ENCODE data around the gene PPIB. TPM values are rescaled to one million over a fixed set of nuclear protein-coding genes. Genes with fewer than 3 reads are reported as not detected.
"Not testable (repeated sequence)": the region's sequence is repeated elsewhere in the genome, so short reads cannot be mapped to it uniquely, and the experiment has no call there.

PPIB gene
- total RNA-seq, 2 experiments from 2014 or later: 308 to 386 TPM

DNA sequence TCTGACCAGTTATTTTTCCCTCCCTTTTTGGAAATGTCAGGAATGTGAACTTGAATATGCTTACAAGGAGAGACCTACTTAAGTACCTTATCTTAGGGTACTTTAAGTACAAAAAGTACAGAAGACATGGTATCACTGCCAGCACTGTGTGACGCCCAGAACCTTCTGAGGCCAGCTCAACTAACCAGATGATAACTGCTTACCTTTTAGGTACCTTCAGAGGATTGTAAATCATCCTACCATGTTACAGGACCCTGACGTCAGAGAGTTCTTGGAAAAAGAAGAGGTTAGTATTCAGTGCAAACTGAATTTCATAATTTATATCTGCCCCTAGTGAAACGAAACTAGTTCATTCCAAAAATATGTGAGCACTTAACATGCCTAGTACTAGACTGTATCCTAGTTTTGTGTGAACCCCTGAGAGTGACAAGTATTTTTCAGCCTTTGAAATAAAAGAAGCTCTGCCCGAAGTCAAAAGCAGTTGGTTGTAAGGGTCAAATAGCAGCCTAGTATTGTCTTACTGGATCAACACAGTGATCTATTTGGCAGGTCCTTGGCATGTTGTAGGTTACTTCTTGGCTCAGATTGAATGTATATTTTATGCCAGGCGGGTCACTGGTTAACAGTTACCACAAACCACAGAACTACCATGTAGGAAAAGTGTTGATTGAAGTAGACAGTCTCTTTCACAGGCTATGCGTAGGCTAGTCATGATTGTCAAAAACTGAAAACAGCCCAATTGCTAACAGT lies 35.1 kb downstream of the PPIB start:
- Mint-ChIP-seq H3K27ac (no peak overlapping the region), H3K36me3 (peaks cover 51% of the 10 kb centered on the region), H3K9me3 (ENCODE audit: low read depth) (no peaks in the 10 kb centered on the region), H3K27me3 (no peaks in the 10 kb centered on the region), H3K4me3 (no peak overlapping the region), H3K4me1 (peaks cover 2% of the 10 kb centered on the region)
- DNase-seq: no peak
- CTCF ChIA-PET: interaction anchor here (1.4 kb wide), 1 partner anchor 10 kb away, joined by 4 read pairs; no protein-coding TSS in a partner anchor
- no peak for ATAC-seq

- no peak for ATAC-seq
- H3K27ac Mint-ChIP-seq: no peak overlapping the region
- no peak overlapping the region for H3K4me3 Mint-ChIP-seq
- peaks cover 2% of the 10 kb centered on the region for H3K4me1 Mint-ChIP-seq
- DNase-seq: no peak
- H3K27me3 Mint-ChIP-seq: no peaks in the 10 kb centered on the region
- H3K9me3 Mint-ChIP-seq (ENCODE audit: low read depth): no peaks in the 10 kb centered on the region
- CTCF ChIA-PET: interaction anchor here (1.4 kb wide), 1 partner anchor 19 kb away, joined by 4 read pairs; no protein-coding TSS in a partner anchor
- H3K36me3 Mint-ChIP-seq: peaks cover 46% of the 10 kb centered on the region
These were observed 36.8 kb downstream of the PPIB start for GRCh38 chr15:64125978-64126377.

DNA sequence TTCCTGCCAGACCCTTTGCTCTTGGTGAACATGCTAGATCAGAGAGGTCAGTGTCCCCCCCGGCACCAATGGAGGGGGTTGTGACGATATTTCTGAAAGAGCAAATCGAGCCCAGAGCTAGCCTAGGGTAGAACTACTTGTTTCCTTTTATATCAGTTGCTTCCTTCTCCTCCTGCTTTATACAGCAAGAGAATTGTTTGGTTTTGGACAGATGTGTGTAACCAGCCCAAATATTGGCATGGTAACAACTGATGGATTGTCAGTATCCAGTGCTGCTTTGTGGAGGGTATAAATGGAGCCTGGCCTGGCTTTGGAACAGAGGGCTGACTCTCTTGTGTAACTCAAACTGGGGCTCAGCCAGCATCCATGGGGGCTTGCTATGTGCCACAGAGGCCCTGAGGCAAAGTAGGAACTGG lies 39.9 kb downstream of the PPIB start:
- peaks cover 48% of the 10 kb centered on the region for H3K36me3 Mint-ChIP-seq
- H3K4me3 Mint-ChIP-seq: no peak overlapping the region
- DNase-seq (no peak), ATAC-seq (no peak)
- no peaks in the 10 kb centered on the region for H3K9me3 Mint-ChIP-seq (ENCODE audit: low read depth)
- CTCF ChIA-PET: interaction anchor here (0.7 to 1.4 kb wide), 2 partner anchors 31 to 1412 kb away, joined by 3 read pairs; no protein-coding TSS in a partner anchor
- H3K27me3 Mint-ChIP-seq: no peaks in the 10 kb centered on the region
- no peak overlapping the region for H3K27ac Mint-ChIP-seq
- peaks cover 3% of the 10 kb centered on the region for H3K4me1 Mint-ChIP-seq

DNA sequence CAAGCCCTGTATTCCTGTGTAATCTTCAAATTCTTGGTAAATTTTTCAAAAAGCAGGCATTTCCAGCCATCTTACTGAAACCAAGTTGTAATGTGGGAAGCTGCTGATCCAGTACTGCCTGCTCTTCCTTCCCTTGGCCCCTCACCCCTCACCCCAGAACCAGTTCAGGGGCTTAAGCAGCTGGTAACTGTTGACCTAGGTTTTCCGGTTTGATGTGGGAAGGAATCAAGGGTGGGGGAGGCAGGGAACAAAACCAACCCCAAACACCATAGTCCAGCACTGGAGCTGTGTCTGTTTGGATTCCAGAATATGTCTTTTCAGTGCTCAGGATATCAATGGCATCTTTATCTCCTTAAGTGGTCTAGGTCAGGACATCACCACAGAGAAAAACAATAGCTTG lies 40.4 kb downstream of the PPIB start:
- CTCF ChIA-PET: interaction anchor here (0.6 to 1.4 kb wide), 4 partner anchors 7 to 647 kb away, joined by 3 to 4 read pairs (median 3); no protein-coding TSS in a partner anchor
- Mint-ChIP-seq H3K27me3 (no peaks in the 10 kb centered on the region), H3K4me1 (peaks cover 6% of the 10 kb centered on the region), H3K4me3 (no peak overlapping the region), H3K9me3 (ENCODE audit: low read depth) (no peaks in the 10 kb centered on the region), H3K36me3 (peaks cover 46% of the 10 kb centered on the region), H3K27ac (no peak overlapping the region)
- DNase-seq: no peak
- ATAC-seq: no peak

GRCh38 chr15:64121614-64122013 lies 41.2 kb downstream of the PPIB start:
- Mint-ChIP-seq H3K4me1 (peaks cover 6% of the 10 kb centered on the region), H3K27ac (no peak overlapping the region), H3K36me3 (peaks cover 42% of the 10 kb centered on the region), H3K9me3 (ENCODE audit: low read depth) (no peaks in the 10 kb centered on the region), H3K4me3 (no peak overlapping the region), H3K27me3 (no peaks in the 10 kb centered on the region)
- DNase-seq (no peak), ATAC-seq (no peak)
- CTCF ChIA-PET: interaction anchor here (0.9 to 1.4 kb wide), 2 partner anchors 8 to 32 kb away, joined by 3 read pairs; no protein-coding TSS in a partner anchor

GRCh38 chr15:64120322-64120721 lies 42.5 kb downstream of the PPIB start:
- DNase-seq; ATAC-seq; H3K9me3 Mint-ChIP-seq (ENCODE audit: low read depth); H3K27ac Mint-ChIP-seq; H3K27me3 Mint-ChIP-seq; H3K4me1 Mint-ChIP-seq; H3K4me3 Mint-ChIP-seq: not testable (repeated sequence)
- H3K36me3 Mint-ChIP-seq: peaks cover 40% of the 10 kb centered on the region
- CTCF ChIA-PET: interaction anchor here (0.8 kb wide), 1 partner anchor 13 kb away, joined by 3 read pairs; no protein-coding TSS in a partner anchor

- no peaks in the 10 kb centered on the region for H3K27me3 Mint-ChIP-seq
These were observed 44.9 kb downstream of the PPIB start for GRCh38 chr15:64117759-64118487.

DNA sequence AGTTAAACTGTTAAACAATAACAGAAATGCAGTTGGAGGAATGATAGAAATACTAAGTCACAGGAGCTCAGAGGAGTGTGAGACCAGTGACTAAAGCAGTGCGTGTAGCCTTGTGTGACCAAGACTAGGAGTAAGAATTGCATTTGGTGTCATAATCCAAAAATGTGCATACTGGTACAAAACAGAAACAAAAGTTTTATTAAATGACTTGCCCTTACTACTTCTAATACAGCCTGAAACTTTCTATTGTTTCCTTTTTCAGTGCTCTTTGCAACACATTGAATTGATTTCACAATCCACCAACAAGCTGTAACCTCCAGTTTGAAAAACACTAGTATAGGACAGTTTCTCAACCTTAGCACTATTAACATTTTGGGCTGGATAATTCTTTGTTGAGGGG lies 49.9 kb downstream of the PPIB start:
- H3K9me3 Mint-ChIP-seq (ENCODE audit: low read depth): no peaks in the 10 kb centered on the region
- peaks cover 33% of the 10 kb centered on the region for H3K4me1 Mint-ChIP-seq
- CTCF ChIA-PET: no interaction called here
- no peak overlapping the region for H3K27ac Mint-ChIP-seq
- ATAC-seq (no peak), DNase-seq (no peak)
- H3K36me3 Mint-ChIP-seq: peaks cover 30% of the 10 kb centered on the region
- no peaks in the 10 kb centered on the region for H3K27me3 Mint-ChIP-seq
- H3K4me3 Mint-ChIP-seq: no peak overlapping the region

More at GRCh38 chr15:64117759-64118487, 44.9 kb downstream of the PPIB start:
- peaks cover 42% of the 10 kb centered on the region for H3K36me3 Mint-ChIP-seq
- no peaks in the 10 kb centered on the region for H3K9me3 Mint-ChIP-seq (ENCODE audit: low read depth)
- no peak for ATAC-seq
- DNase-seq: no peak
- H3K4me1 Mint-ChIP-seq: peaks cover 6% of the 10 kb centered on the region
- H3K4me3 Mint-ChIP-seq: no peak overlapping the region
- H3K27ac Mint-ChIP-seq: no peak overlapping the region
- CTCF ChIA-PET: interaction anchor here (1.1 to 1.6 kb wide), 3 partner anchors 11 to 35 kb away, joined by 3 to 7 read pairs (median 4); no protein-coding TSS in a partner anchor

DNA sequence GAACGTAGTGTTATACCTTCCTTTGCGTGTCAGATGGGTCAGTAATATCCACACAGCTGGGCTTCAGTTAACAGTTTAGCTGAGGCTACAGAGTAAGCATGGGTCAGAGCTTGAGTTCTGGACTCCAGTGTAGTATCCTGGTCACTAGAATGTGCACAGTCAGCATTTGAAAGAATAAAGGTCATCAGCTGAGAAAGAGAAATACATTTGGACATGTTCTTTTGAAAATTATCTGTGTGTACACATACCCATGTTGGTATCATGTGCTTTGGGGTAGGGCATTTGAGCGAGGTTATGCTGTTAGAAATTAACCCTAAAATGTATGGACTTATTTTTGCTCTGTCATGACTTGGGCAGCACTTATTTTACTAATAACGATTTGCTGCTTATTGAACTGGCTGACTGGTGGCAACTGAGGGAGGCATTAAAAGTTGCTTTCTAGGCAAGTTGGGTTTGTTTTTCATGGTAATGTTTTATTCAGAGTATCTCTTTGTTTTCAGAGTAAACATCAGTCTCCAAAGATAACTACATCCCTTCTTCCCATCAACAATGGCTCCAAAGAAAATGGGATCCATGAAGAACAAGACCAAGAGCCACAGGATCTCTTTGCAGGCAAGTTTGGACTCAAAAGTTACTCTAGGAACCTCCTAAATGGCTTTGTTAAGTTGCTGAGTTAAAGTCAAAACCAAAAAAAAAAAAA lies 50.6 kb downstream of the PPIB start:
- CTCF ChIA-PET: interaction anchor here (1.3 to 2.6 kb wide), 3 partner anchors 15 to 44 kb away, joined by 4 to 10 read pairs (median 7); partner anchors contain the start of gene SNX1
- Mint-ChIP-seq H3K27ac (no peak overlapping the region), H3K9me3 (ENCODE audit: low read depth) (no peaks in the 10 kb centered on the region), H3K36me3 (peaks cover 27% of the 10 kb centered on the region), H3K27me3 (no peaks in the 10 kb centered on the region), H3K4me1 (peaks cover 30% of the 10 kb centered on the region), H3K4me3 (no peak overlapping the region)
- ATAC-seq (no peak), DNase-seq (no peak)

- Mint-ChIP-seq H3K36me3 (peaks cover 28% of the 10 kb centered on the region), H3K27me3 (no peaks in the 10 kb centered on the region), H3K4me3 (no peak overlapping the region), H3K27ac (no peak overlapping the region), H3K4me1 (peaks cover 30% of the 10 kb centered on the region), H3K9me3 (ENCODE audit: low read depth) (no peaks in the 10 kb centered on the region)
- DNase-seq (no peak), ATAC-seq (no peak)
- CTCF ChIA-PET: interaction anchor here (1.2 to 2.6 kb wide), 5 partner anchors 15 to 44 kb away, joined by 4 to 10 read pairs (median 5); partner anchors contain the start of genes CIAO2A and SNX1
These were observed 51.2 kb downstream of the PPIB start for GRCh38 chr15:64111679-64112050.

- DNase-seq: no peak
- peak overlapping the region; percentile 64 for H3K27ac Mint-ChIP-seq
- peaks cover 25% of the 10 kb centered on the region for H3K36me3 Mint-ChIP-seq
- CTCF ChIA-PET: interaction anchor here (0.7 to 2.6 kb wide), 6 partner anchors 14 to 43 kb away, joined by 3 to 10 read pairs (median 4); partner anchors contain the start of genes CIAO2A and SNX1
- H3K4me1 Mint-ChIP-seq: peaks cover 30% of the 10 kb centered on the region
- no peaks in the 10 kb centered on the region for H3K9me3 Mint-ChIP-seq (ENCODE audit: low read depth)
- no peaks in the 10 kb centered on the region for H3K27me3 Mint-ChIP-seq
- no peak overlapping the region for H3K4me3 Mint-ChIP-seq
- ATAC-seq: peak; percentile 86
These were observed 51.7 kb downstream of the PPIB start for GRCh38 chr15:64110950-64111678.

GRCh38 chr15:64110108-64110701 lies 52.6 kb downstream of the PPIB start:
- H3K27me3 Mint-ChIP-seq; H3K27ac Mint-ChIP-seq; H3K4me3 Mint-ChIP-seq; DNase-seq; ATAC-seq; H3K9me3 Mint-ChIP-seq (ENCODE audit: low read depth): not testable (repeated sequence)
- peaks cover 30% of the 10 kb centered on the region for H3K4me1 Mint-ChIP-seq
- CTCF ChIA-PET: interaction anchor here (1.3 to 2.6 kb wide), 3 partner anchors 39 to 43 kb away, joined by 3 to 10 read pairs (median 4); no protein-coding TSS in a partner anchor
- H3K36me3 Mint-ChIP-seq: peaks cover 24% of the 10 kb centered on the region

Data from activated CD8-positive, alpha-beta memory T cell treated with anti-CD3 and anti-CD28 coated beads, Interleukin-2, amount 10 ng/mL, durations not matched to agents 7 days and 5 days (primary cell).